ENCODE results near the gene BSND.

Gene BSND

DNA sequence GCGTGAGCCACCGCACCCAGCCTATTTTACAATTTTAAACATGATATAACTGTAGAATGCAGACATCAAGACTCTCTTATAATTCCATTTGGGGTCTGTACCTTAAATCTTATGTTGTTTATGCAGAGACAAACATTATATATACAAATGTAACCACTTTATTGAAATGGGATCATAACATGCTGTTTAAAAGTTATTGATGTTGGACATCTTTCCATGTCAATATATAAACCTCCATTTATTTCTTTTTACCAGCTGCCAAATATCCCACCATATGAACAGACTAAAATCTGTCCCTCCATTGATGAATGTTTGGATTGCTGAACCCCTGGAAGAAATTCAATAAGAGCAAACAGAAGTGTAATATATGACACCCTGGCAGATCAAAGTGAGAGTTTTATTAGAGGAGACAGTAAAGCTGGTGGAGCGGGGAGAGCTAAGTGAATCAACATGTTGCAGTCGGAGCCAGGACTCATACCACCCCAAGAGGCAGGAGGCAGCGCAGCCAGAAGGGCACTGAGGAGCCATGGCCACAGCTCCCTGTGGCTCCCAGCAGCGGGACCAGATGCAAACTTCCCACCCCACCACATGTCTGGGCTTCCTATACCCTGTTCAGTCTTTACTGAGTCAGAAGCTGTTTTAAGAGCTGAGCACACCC lies 35.9 kb downstream of the BSND start:
- no peak overlapping the region for H3K27ac ChIP-seq
- DNase-seq (ENCODE audit: low read depth, low spot score): no peak
- no peaks in the 10 kb centered on the region for H3K36me3 ChIP-seq (ENCODE audit: insufficient read depth, low read length)
- H3K4me3 ChIP-seq: no peak overlapping the region
- no peaks in the 10 kb centered on the region for H3K9me3 ChIP-seq (ENCODE audit: low read depth, low read length)
- H3K9ac ChIP-seq (ENCODE audit: insufficient read length): no peak overlapping the region
- no peak for TF ChIP-seq EZH2 (IDR thresholded peaks at IDR 0.05)
- no peak for TF ChIP-seq FOXP2 (optimal IDR thresholded peaks at IDR 0.05; ENCODE audit: control extremely low read depth, extremely low read length, insufficient read depth)
- no peak for TF ChIP-seq POLR2AphosphoS5 (IDR thresholded peaks at IDR 0.05; ENCODE audit: borderline replicate concordance, low read depth, low read length)

DNA sequence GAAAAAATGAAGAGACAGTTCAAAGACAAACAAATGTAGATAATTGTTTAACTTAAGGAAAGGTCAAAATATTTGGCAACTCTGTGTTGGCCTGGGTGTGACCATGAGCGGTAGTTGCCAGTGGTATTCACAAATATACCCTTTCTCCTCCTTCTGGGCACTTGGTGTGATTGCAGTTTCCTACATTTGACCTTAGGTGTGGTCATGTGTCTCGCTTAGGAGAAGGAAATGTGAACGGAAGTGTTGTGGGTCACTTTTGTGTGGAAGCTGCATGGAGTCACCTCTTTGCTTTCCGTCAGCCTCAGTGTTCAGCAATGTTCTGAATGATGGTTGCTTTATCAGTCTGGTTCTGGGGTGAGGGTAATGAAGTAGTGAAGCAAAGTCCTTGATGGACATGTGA lies 37.2 kb downstream of the BSND start:
- Histone ChIP-seq H3K27ac (no peak overlapping the region), H3K36me3 (ENCODE audit: insufficient read depth, low read length) (no peaks in the 10 kb centered on the region), H3K9me3 (ENCODE audit: low read depth, low read length) (no peaks in the 10 kb centered on the region), H3K9ac (ENCODE audit: insufficient read length) (no peak overlapping the region), H3K4me3 (no peak overlapping the region)
- TF ChIP-seq POLR2AphosphoS5 (IDR thresholded peaks at IDR 0.05; ENCODE audit: borderline replicate concordance, low read depth, low read length) (no peak), EZH2 (IDR thresholded peaks at IDR 0.05) (no peak), FOXP2 (optimal IDR thresholded peaks at IDR 0.05; ENCODE audit: control extremely low read depth, extremely low read length, insufficient read depth) (no peak)
- DNase-seq (ENCODE audit: low read depth, low spot score): no peak

DNA sequence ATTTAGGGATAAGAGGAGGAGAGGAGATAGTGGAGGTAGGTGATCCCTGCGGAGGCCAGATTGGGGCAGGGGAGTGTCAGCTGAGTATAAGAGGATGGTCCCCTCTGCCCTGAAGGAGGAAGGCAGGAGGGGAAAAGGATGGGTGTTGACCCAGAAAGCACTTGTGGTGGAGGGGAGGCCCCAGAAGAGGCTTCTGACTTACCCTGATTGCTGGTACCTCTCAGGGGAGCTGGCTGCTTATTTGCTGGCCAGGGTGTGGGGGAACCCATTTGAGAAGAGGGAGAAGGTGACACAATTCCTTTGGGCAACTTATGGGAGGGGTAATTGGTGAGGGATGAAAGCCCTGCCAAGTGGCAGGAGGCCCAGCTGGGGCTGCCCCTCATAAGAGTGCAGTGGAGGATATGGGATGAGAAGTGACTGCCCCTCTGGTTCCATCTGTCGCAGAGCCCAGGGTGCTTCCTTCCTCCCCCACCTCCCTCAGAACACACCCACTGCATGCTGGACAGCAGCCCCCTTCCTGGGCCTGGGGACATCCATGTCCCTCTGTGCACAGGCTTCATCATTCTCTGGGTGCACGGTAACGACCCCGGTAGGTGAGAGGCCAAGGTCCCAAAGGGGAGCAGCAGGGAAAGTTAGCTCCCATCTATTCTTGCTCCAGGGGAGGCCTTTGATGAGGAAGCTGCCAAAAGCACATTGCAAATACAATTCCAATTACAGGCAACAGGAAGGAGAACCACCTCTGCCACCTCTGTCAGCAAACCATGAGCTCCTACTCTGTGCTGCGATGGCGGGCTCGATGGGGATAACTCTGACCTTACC lies 39.2 kb downstream of the BSND start:
- TF ChIP-seq POLR2AphosphoS5 (IDR thresholded peaks at IDR 0.05; ENCODE audit: borderline replicate concordance, low read depth, low read length): no peak
- no peak for TF ChIP-seq FOXP2 (optimal IDR thresholded peaks at IDR 0.05; ENCODE audit: control extremely low read depth, extremely low read length, insufficient read depth)
- TF ChIP-seq EZH2 (IDR thresholded peaks at IDR 0.05): no peak
- Histone ChIP-seq H3K4me3 (no peak overlapping the region), H3K27ac (no peak overlapping the region), H3K9me3 (ENCODE audit: low read depth, low read length) (no peaks in the 10 kb centered on the region), H3K36me3 (ENCODE audit: insufficient read depth, low read length) (no peaks in the 10 kb centered on the region), H3K9ac (ENCODE audit: insufficient read length) (no peak overlapping the region)
- DNase-seq (ENCODE audit: low read depth, low spot score): no peak

DNA sequence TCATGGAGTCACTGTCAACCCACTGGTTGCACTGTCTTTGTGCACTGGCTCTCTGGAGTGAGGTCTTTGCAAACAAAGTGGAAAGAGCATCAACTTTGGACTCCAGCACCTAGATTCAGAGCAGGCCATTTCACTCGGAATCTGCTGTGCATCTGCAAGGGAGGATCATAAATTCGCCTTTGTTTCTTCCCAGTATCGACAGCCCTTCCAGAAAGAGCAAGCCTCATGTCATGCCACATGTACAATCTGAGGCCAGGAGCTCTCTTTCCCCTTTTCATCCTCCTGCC lies 39.8 kb downstream of the BSND start:
- no peaks in the 10 kb centered on the region for H3K9me3 ChIP-seq (ENCODE audit: low read depth, low read length)
- H3K36me3 ChIP-seq (ENCODE audit: insufficient read depth, low read length): no peaks in the 10 kb centered on the region
- TF ChIP-seq FOXP2 (optimal IDR thresholded peaks at IDR 0.05; ENCODE audit: control extremely low read depth, extremely low read length, insufficient read depth): no peak
- no peak for TF ChIP-seq POLR2AphosphoS5 (IDR thresholded peaks at IDR 0.05; ENCODE audit: borderline replicate concordance, low read depth, low read length)
- no peak for TF ChIP-seq EZH2 (IDR thresholded peaks at IDR 0.05)
- no peak for DNase-seq (ENCODE audit: low read depth, low spot score)
- H3K9ac ChIP-seq (ENCODE audit: insufficient read length): no peak overlapping the region
- no peak overlapping the region for H3K4me3 ChIP-seq
- H3K27ac ChIP-seq: no peak overlapping the region

DNA sequence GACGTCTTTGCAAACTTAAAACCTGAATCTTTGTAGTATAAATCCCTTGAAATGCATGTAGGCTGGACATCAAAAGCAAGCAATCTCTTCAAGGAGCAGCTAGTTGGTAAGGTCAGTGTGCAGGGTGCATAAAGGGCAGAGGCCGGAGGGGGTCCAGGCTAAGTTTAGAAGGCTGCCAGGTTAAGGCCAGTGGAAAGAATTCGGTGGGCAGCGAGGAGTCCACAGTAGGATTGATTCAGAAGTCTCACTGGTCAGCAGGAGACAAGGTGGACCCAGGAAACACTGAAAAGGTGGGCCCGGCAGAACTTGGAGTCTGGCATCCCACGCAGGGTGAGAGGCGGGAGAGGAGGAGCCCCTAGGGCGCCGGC lies 40.2 kb downstream of the BSND start:
- H3K36me3 ChIP-seq (ENCODE audit: insufficient read depth, low read length): peaks cover 4% of the 10 kb centered on the region; the same call in 1 of the 2 replicates
- H3K4me3 ChIP-seq: peak overlapping the region; percentile 83
- no peaks in the 10 kb centered on the region for H3K9me3 ChIP-seq (ENCODE audit: low read depth, low read length)
- TF ChIP-seq EZH2 (IDR thresholded peaks at IDR 0.05) (no peak), POLR2AphosphoS5 (IDR thresholded peaks at IDR 0.05; ENCODE audit: borderline replicate concordance, low read depth, low read length) (no peak), FOXP2 (optimal IDR thresholded peaks at IDR 0.05; ENCODE audit: control extremely low read depth, extremely low read length, insufficient read depth) (no peak)
- H3K27ac ChIP-seq: no peak overlapping the region
- H3K9ac ChIP-seq (ENCODE audit: insufficient read length): peak overlapping the region; percentile 66
- no peak for DNase-seq (ENCODE audit: low read depth, low spot score)

DNA sequence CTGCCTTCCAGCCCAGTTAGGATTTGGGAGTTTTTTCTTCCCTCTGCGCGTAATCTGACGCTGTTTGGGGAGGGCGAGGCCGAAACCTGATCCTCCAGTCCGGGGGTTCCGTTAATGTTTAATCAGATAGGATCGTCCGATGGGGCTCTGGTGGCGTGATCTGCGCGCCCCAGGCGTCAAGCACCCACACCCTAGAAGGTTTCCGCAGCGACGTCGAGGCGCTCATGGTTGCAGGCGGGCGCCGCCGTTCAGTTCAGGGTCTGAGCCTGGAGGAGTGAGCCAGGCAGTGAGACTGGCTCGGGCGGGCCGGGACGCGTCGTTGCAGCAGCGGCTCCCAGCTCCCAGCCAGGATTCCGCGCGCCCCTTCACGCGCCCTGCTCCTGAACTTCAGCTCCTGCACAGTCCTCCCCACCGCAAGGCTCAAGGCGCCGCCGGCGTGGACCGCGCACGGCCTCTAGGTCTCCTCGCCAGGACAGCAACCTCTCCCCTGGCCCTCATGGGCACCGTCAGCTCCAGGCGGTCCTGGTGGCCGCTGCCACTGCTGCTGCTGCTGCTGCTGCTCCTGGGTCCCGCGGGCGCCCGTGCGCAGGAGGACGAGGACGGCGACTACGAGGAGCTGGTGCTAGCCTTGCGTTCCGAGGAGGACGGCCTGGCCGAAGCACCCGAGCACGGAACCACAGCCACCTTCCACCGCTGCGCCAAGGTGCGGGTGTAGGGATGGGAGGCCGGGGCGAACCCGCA lies 40.8 kb downstream of the BSND start, which contains the start of gene PCSK9:
Gene PCSK9, plus strand, starts transcription at position 207 of the 741 bp plus-strand sequence. Its CDS starts 290 bp downstream, at position 497.
- no peak for DNase-seq (ENCODE audit: low read depth, low spot score)
- no peaks in the 10 kb centered on the region for H3K9me3 ChIP-seq (ENCODE audit: low read depth, low read length)
- H3K27ac ChIP-seq: no peak within 1 kb of the TSS
- peaks cover 8% of the 10 kb centered on the region; the same call in 1 of the 2 replicates for H3K36me3 ChIP-seq (ENCODE audit: insufficient read depth, low read length)
- peak within 1 kb of the TSS; percentile 83 for H3K4me3 ChIP-seq
- TF ChIP-seq POLR2AphosphoS5 (IDR thresholded peaks at IDR 0.05; ENCODE audit: borderline replicate concordance, low read depth, low read length) (peak; percentile 90), EZH2 (IDR thresholded peaks at IDR 0.05) (no peak)
- H3K9ac ChIP-seq (ENCODE audit: insufficient read length): peak within 1 kb of the TSS; percentile 66

DNA sequence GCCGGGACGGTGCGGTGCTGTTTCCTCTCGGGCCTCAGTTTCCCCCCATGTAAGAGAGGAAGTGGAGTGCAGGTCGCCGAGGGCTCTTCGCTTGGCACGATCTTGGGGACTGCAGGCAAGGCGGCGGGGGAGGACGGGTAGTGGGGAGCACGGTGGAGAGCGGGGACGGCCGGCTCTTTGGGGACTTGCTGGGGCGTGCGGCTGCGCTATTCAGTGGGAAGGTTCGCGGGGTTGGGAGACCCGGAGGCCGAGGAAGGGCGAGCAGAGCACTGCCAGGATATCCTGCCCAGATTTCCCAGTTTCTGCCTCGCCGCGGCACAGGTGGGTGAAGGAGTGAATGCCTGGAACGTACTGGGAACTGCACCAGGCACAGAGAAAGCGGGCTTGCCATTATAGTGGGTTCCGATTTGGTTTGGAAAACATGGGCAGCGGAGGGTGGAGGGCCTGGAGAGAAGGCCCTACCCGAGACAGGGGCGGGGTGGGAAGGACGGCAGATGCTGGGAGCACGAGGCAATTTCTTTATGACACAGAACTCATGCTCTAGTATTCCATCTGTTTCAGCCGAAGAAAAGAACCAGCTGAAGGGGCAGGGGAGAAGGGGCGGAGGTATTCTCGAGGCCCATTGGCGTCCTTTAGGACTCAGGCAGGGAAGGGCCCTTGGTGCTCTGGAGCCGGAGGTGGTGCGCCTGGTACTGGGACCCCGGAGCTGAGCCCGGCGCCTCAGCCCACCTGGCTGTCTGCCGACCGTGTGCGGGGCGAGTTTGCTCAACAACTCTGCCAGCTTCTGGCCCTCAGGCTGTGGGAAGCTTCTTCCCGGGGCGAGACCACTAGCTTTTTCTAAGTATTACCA lies 41.6 kb downstream of the BSND start:
- TF ChIP-seq FOXP2 (optimal IDR thresholded peaks at IDR 0.05; ENCODE audit: control extremely low read depth, extremely low read length, insufficient read depth) (no peak), EZH2 (IDR thresholded peaks at IDR 0.05) (no peak), POLR2AphosphoS5 (IDR thresholded peaks at IDR 0.05; ENCODE audit: borderline replicate concordance, low read depth, low read length) (no peak)
- peak overlapping the region; percentile 83 for H3K4me3 ChIP-seq
- peaks cover 13% of the 10 kb centered on the region; the same call in 1 of the 2 replicates for H3K36me3 ChIP-seq (ENCODE audit: insufficient read depth, low read length)
- no peak for DNase-seq (ENCODE audit: low read depth, low spot score)
- peak overlapping the region; percentile 66 for H3K9ac ChIP-seq (ENCODE audit: insufficient read length)
- H3K27ac ChIP-seq: no peak overlapping the region
- no peaks in the 10 kb centered on the region for H3K9me3 ChIP-seq (ENCODE audit: low read depth, low read length)
